ENCODE measurements around the gene CDC6.
A peak's percentile ranks its signal among the peaks of the same experiment; 100 is the strongest.

Gene CDC6

DNA sequence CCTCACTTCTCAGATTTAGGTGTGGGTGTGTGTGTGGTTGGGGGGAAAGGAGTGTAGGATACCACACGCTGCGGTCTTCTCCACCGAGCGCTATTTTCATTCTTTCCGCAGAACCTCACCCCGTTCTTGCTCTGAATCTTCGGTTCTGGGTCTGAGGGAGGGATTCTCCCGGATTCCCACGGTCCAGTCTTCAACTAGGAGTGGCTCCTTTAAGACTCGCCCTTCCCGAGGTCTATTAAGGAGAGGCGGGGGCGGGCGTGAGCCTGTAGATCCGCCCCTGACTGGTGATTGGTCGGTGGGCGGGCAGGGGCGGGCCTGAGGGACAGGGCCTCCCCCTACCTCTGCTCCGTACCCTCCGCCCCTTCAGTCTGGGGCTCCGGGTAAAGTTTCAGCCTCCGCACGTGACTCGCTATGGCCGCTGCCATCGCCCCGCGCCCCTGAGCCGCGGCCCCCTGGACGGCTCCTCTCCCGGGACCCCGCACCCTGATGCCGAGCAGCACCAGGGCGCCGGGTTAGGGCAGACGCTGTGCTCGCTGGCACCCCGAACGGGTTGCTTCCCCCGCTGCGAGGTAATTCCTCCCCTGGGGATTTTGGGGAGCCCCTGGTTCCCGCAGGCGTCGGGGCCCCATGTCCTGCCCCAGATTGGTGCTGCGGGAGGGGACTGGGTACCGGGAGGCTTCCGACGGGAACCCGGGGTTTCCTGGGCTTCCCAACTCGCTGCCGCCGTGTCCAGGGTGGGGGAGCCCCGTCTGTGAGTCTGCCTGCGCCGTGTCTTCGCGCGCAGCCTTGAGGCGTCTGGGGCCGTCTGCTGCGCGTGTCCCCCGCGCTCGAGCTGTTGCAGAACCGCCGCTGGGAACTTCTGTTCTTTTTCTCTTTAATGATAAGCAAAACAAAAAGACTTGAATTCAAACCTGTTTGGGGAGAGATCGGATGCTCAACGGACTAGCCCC, 30.5 kb downstream of the CDC6 start:
- TF ChIP-seq, protein P1, sequence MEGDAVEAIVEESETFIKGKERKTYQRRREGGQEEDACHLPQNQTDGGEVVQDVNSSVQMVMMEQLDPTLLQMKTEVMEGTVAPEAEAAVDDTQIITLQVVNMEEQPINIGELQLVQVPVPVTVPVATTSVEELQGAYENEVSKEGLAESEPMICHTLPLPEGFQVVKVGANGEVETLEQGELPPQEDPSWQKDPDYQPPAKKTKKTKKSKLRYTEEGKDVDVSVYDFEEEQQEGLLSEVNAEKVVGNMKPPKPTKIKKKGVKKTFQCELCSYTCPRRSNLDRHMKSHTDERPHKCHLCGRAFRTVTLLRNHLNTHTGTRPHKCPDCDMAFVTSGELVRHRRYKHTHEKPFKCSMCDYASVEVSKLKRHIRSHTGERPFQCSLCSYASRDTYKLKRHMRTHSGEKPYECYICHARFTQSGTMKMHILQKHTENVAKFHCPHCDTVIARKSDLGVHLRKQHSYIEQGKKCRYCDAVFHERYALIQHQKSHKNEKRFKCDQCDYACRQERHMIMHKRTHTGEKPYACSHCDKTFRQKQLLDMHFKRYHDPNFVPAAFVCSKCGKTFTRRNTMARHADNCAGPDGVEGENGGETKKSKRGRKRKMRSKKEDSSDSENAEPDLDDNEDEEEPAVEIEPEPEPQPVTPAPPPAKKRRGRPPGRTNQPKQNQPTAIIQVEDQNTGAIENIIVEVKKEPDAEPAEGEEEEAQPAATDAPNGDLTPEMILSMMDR (IDR thresholded peaks at IDR 0.05; ENCODE audit: low read depth, low read length), result no peak
- DNase-seq (ENCODE audit: extremely low read depth, low read depth), result peak; percentile 92

GRCh38 chr17:40318830-40319391, 31.2 kb downstream of the CDC6 start:
- TF ChIP-seq, protein P1 (IDR thresholded peaks at IDR 0.05; ENCODE audit: low read depth, low read length), result peak; percentile 24; the same call in 1 of the 2 replicates
- DNase-seq (ENCODE audit: extremely low read depth, low read depth), result no peak

GRCh38 chr17:40319651-40320540, 32.2 kb downstream of the CDC6 start:
- TF ChIP-seq, protein P1 (IDR thresholded peaks at IDR 0.05; ENCODE audit: low read depth, low read length), result no peak

DNA sequence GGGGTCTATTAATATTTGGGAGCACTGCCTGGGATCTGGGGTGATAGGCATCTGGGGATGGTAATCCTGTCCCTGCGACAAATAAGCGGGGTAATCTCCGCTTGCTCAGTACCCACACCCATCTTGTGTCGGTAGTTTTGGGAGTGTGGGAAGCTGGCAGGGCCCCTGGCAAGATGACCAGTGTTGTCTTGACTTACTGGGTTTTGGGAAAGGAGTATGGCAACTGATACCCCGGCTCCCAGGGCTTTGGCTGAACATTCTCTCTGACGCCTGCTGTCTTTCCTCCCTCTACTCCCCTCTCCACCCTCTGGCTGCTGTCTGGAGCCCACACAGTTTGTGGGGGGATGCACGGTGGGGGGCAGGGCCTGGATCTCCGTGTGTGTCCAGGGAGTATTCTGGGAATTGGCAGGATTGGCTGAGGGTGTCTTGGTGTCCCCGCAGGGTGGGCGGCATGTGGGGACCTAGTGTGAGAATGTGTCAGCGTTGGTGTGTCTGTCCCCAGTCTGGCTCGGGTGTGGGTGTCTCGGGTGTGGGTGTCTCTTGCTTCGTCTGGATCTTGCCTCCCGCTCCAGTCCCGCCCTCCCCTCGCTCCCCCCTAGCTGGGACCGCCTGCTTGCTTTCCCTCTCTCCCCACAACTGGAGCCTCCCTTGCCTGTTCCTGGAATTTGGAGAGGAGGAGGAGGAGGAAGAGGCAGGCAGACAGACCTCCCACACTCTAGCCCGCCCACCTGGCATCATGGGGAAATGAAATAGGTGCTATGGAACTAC, 33.3 kb downstream of the CDC6 start:
- TF ChIP-seq, protein P1 (IDR thresholded peaks at IDR 0.05; ENCODE audit: low read depth, low read length), result no peak
- DNase-seq (ENCODE audit: extremely low read depth, low read depth), result no peak

More at GRCh38 chr17:40319651-40320540, 32.2 kb downstream of the CDC6 start:
- DNase-seq (ENCODE audit: extremely low read depth, low read depth), result no peak

DNA sequence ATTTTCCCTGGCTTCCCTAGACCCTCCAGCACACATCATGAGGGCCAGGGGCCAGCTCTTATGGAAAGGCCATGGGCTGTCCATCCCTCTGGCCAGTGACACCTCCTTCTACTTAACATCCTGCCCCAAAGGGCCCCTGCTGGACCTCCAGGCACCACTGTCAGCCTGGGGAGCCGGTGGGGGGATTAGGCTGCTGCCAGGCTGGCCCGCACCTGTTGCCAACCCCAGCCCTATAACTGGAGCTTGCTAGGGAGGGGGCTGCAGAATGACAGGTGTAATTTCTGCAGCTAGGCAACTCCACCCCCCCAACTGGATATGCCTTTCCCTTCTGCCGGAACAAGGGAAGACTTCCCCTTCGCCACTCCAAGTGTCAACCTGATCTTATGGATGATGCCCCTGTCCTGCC, 33.8 kb downstream of the CDC6 start:
- DNase-seq (ENCODE audit: extremely low read depth, low read depth), result no peak
- TF ChIP-seq, protein P1 (IDR thresholded peaks at IDR 0.05; ENCODE audit: low read depth, low read length), result no peak

- TF ChIP-seq, protein P1 (IDR thresholded peaks at IDR 0.05; ENCODE audit: low read depth, low read length), result no peak
- DNase-seq (ENCODE audit: extremely low read depth, low read depth), result no peak
These were observed 34.3 kb downstream of the CDC6 start for GRCh38 chr17:40321961-40322357.

Measured in AG09319 (cell line).